ACC112 (cell line): Measurements from ENCODE around the gene PIK3C2G.
"Not testable (repeated sequence)": the region's sequence is repeated elsewhere in the genome, so short reads cannot be mapped to it uniquely, and the experiment has no call there.

ENCODE experiments used
- H2AFZ ChIP-seq: fragments of 200-600 bp; sonication (generic); one replicate; pipeline ENCODE4 v1.6.0; 2017; ENCODE audit warnings: antibody characterized with exemption, low read length; ENCODE audit not compliant: unreplicated experiment
- H3K27ac ChIP-seq: fragments of 200-600 bp; sonication (generic); 2 replicates; pipeline ENCODE4 v1.5.1; 2014; ENCODE audit warnings: low read depth, mild to moderate bottlenecking, antibody characterized with exemption, low read length, moderate library complexity
- H3K27me3 ChIP-seq: fragments of 200-600 bp; sonication (generic); 2 replicates; pipeline ENCODE4 v1.6.1; 2014; ENCODE audit warnings: mild to moderate bottlenecking, antibody characterized with exemption, low read length, moderate library complexity, mixed read lengths; ENCODE audit not compliant: insufficient read depth
- H3K36me3 ChIP-seq: fragments of 200-600 bp; sonication (generic); 2 replicates; pipeline ENCODE4 v1.6.1; 2016; ENCODE audit warnings: mild to moderate bottlenecking, antibody characterized with exemption, low read length, moderate library complexity, mixed read lengths; ENCODE audit not compliant: insufficient read depth
- H3K4me1 ChIP-seq: fragments of 200-600 bp; sonication (generic); one replicate; pipeline ENCODE4 v1.6.1; 2016; ENCODE audit warnings: low read length, mixed read lengths; ENCODE audit not compliant: insufficient read depth, unreplicated experiment, control insufficient read depth
- H3K4me3 ChIP-seq: fragments of 200-600 bp; sonication (generic); 2 replicates; pipeline ENCODE4 v1.5.1; 2014; ENCODE audit warnings: mild to moderate bottlenecking, low read depth, low read length
- H3K79me2 ChIP-seq: fragments of 200-600 bp; sonication (generic); one replicate; pipeline ENCODE4 v1.6.0; 2016; ENCODE audit warnings: low read length; ENCODE audit not compliant: control insufficient read depth, unreplicated experiment, insufficient read depth

Gene PIK3C2G

GRCh38 chr12:18483698-18484325 is 222.5 kb downstream of the PIK3C2G start:
- H3K4me1 ChIP-seq = no peaks in the 10 kb centered on the region
- no peak overlapping the region for H3K27ac ChIP-seq
- H3K36me3 ChIP-seq = no peaks in the 10 kb centered on the region
- no peak overlapping the region for H3K4me3 ChIP-seq
- H3K79me2 ChIP-seq = no peaks in the 10 kb centered on the region
- H3K27me3 ChIP-seq = no peaks in the 10 kb centered on the region
- H2AFZ ChIP-seq = no peak overlapping the region

- no peak overlapping the region for H3K27ac ChIP-seq
- no peak overlapping the region for H2AFZ ChIP-seq
- H3K27me3 ChIP-seq = no peaks in the 10 kb centered on the region
- H3K36me3 ChIP-seq = no peaks in the 10 kb centered on the region
- H3K4me1 ChIP-seq = no peaks in the 10 kb centered on the region
- H3K4me3 ChIP-seq = no peak overlapping the region
- no peaks in the 10 kb centered on the region for H3K79me2 ChIP-seq
Measured at GRCh38 chr12:18486036-18486435, 224.7 kb downstream of the PIK3C2G start.

GRCh38 chr12:18487509-18487908 is 226.2 kb downstream of the PIK3C2G start:
- H3K4me1 ChIP-seq = peaks cover 6% of the 10 kb centered on the region
- H3K27ac ChIP-seq = no peak overlapping the region
- H3K79me2 ChIP-seq = no peaks in the 10 kb centered on the region
- H2AFZ ChIP-seq = no peak overlapping the region
- H3K36me3 ChIP-seq = no peaks in the 10 kb centered on the region
- H3K4me3 ChIP-seq = no peak overlapping the region
- H3K27me3 ChIP-seq = no peaks in the 10 kb centered on the region

- Histone ChIP-seq H3K27ac (peak overlapping the region; percentile 18; the same call in 1 of the 2 replicates), H3K4me1 (peaks cover 10% of the 10 kb centered on the region), H3K4me3 (no peak overlapping the region), H3K36me3 (no peaks in the 10 kb centered on the region), H2AFZ (peak overlapping the region; percentile 71), H3K27me3 (no peaks in the 10 kb centered on the region), H3K79me2 (no peaks in the 10 kb centered on the region)
Measured at GRCh38 chr12:18492372-18493025, 231.2 kb downstream of the PIK3C2G start.

GRCh38 chr12:18496156-18496555 is 234.8 kb downstream of the PIK3C2G start:
- no peaks in the 10 kb centered on the region for H3K27me3 ChIP-seq
- H3K27ac ChIP-seq = no peak overlapping the region
- H3K36me3 ChIP-seq = no peaks in the 10 kb centered on the region
- H3K79me2 ChIP-seq = no peaks in the 10 kb centered on the region
- H2AFZ ChIP-seq = no peak overlapping the region
- H3K4me3 ChIP-seq = no peak overlapping the region
- H3K4me1 ChIP-seq = peaks cover 10% of the 10 kb centered on the region

- H3K36me3 ChIP-seq, H3K4me3 ChIP-seq, H2AFZ ChIP-seq, H3K4me1 ChIP-seq, H3K79me2 ChIP-seq, H3K27ac ChIP-seq, H3K27me3 ChIP-seq: not testable (repeated sequence)
Measured at GRCh38 chr12:18500160-18500574, 238.8 kb downstream of the PIK3C2G start.

- not testable (repeated sequence) for H3K79me2 ChIP-seq, H2AFZ ChIP-seq
Measured at GRCh38 chr12:18500736-18501135, 239.4 kb downstream of the PIK3C2G start.

GRCh38 chr12:18502422-18502968 is 241.2 kb downstream of the PIK3C2G start:
- Histone ChIP-seq H3K36me3 (no peaks in the 10 kb centered on the region), H3K27ac (no peak overlapping the region), H3K4me1 (no peaks in the 10 kb centered on the region), H3K27me3 (no peaks in the 10 kb centered on the region), H3K79me2 (no peaks in the 10 kb centered on the region), H2AFZ (no peak overlapping the region), H3K4me3 (no peak overlapping the region)

More at GRCh38 chr12:18500736-18501135, 239.4 kb downstream of the PIK3C2G start:
- H3K36me3 ChIP-seq, H3K27me3 ChIP-seq, H3K27ac ChIP-seq, H3K4me3 ChIP-seq, H3K4me1 ChIP-seq: not testable (repeated sequence)

- Histone ChIP-seq H3K4me3 (no peak overlapping the region), H3K36me3 (0 out of 2 replicates have a peak, but pooled peaks cover 7% of the 10 kb centered on the region), H3K27ac (no peak overlapping the region), H2AFZ (no peak overlapping the region), H3K79me2 (no peaks in the 10 kb centered on the region), H3K27me3 (no peaks in the 10 kb centered on the region), H3K4me1 (no peaks in the 10 kb centered on the region)
Measured at GRCh38 chr12:18521461-18521860, 260.1 kb downstream of the PIK3C2G start.

- Histone ChIP-seq H3K4me3 (no peak overlapping the region), H3K27me3 (no peaks in the 10 kb centered on the region), H3K79me2 (no peaks in the 10 kb centered on the region), H3K36me3 (0 out of 2 replicates have a peak, but pooled peaks cover 7% of the 10 kb centered on the region), H3K4me1 (no peaks in the 10 kb centered on the region), H2AFZ (no peak overlapping the region), H3K27ac (no peak overlapping the region)
Measured at GRCh38 chr12:18522806-18523205, 261.5 kb downstream of the PIK3C2G start.

- not testable (repeated sequence) for H3K27ac ChIP-seq, H3K4me1 ChIP-seq, H3K27me3 ChIP-seq, H3K4me3 ChIP-seq, H3K79me2 ChIP-seq, H3K36me3 ChIP-seq, H2AFZ ChIP-seq
Measured at GRCh38 chr12:18542497-18542896, 281.2 kb downstream of the PIK3C2G start.
